HEK293 (cell line): ENCODE results near the gene ISY1.

Experiments used
- SETDB1 ChIP-seq: IDR thresholded peaks from one replicate; pipeline ENCODE4 v1.6.1; 2017; ENCODE audit warnings: mild to moderate bottlenecking, low read length, moderate library complexity, mixed read lengths; ENCODE audit not compliant: insufficient read length
- TCF7L2 ChIP-seq: IDR thresholded peaks from 2 replicates; pipeline ENCODE4 v1.6.1; 2011; ENCODE audit warnings: low read depth, mild to moderate bottlenecking, inconsistent platforms, low read length, moderate library complexity, borderline replicate concordance
- ZNF138 ChIP-seq: fragments of 450-650 bp; formaldehyde crosslinking; IDR thresholded peaks from 2 replicates; pipeline ENCODE4 v1.5.1; 2016; ENCODE audit warnings: missing biosample characterization, missing genetic modification characterization, borderline replicate concordance
- ZNF16 ChIP-seq: fragments of 450-650 bp; formaldehyde crosslinking; IDR thresholded peaks from 2 replicates; pipeline ENCODE4 v1.5.1; 2016; ENCODE audit warnings: low read depth, missing biosample characterization, missing genetic modification characterization
- ZNF658 ChIP-seq: fragments of 450-650 bp; formaldehyde crosslinking; IDR thresholded peaks from 2 replicates; pipeline ENCODE4; 2016; ENCODE audit warnings: missing biosample characterization, missing genetic modification characterization
- ZNF707 ChIP-seq: fragments of 450-650 bp; formaldehyde crosslinking; IDR thresholded peaks from 2 replicates; pipeline ENCODE4 v1.5.1; 2016; ENCODE audit warnings: missing biosample characterization, missing genetic modification characterization
- ZNF830 ChIP-seq: fragments of 450-650 bp; IDR thresholded peaks from 2 replicates; pipeline ENCODE4 v1.5.0; 2018; ENCODE audit warnings: missing biosample characterization, missing genetic modification characterization, low read depth, mild to moderate bottlenecking, moderate library complexity
- TF ChIP-seq, protein P1 (sequence below): fragments of 450-650 bp; formaldehyde crosslinking; IDR thresholded peaks from 2 replicates; pipeline ENCODE4 v1.5.1; 2016; ENCODE audit warnings: missing biosample characterization, missing genetic modification characterization
- TF ChIP-seq, protein P2 (sequence below): fragments of 450-650 bp; formaldehyde crosslinking; IDR thresholded peaks from 2 replicates; pipeline ENCODE4 v1.5.1; 2017; ENCODE audit warnings: missing biosample characterization, missing genetic modification characterization
- TF ChIP-seq, protein P3 (sequence below): fragments of 450-650 bp; formaldehyde crosslinking; IDR thresholded peaks from 2 replicates; pipeline ENCODE4 v1.5.1; 2016; ENCODE audit warnings: missing biosample characterization, missing genetic modification characterization, low read depth

DNA sequence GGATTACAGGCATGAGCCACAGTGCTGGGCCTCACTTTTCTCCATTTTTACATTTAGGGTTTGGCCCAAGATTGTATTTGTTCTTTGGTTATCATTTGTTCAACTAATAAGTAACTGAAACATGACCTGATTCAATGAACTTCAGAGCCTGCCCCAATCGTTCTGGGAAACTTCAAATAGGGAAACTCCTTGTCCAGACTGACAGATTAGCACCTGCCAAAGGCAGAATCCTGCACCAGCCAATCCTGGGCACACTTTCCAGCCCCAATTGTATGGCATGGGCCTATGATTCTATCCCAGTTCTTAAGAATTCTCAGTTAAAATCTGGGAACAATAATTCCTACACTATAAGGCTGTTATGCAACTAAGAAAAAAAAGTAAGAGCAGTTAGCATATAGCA, 21.0 kb downstream of the ISY1 start:
- no peak for TF ChIP-seq ZNF830 (tag by site-specific recombination)
- TF ChIP-seq, protein P1, sequence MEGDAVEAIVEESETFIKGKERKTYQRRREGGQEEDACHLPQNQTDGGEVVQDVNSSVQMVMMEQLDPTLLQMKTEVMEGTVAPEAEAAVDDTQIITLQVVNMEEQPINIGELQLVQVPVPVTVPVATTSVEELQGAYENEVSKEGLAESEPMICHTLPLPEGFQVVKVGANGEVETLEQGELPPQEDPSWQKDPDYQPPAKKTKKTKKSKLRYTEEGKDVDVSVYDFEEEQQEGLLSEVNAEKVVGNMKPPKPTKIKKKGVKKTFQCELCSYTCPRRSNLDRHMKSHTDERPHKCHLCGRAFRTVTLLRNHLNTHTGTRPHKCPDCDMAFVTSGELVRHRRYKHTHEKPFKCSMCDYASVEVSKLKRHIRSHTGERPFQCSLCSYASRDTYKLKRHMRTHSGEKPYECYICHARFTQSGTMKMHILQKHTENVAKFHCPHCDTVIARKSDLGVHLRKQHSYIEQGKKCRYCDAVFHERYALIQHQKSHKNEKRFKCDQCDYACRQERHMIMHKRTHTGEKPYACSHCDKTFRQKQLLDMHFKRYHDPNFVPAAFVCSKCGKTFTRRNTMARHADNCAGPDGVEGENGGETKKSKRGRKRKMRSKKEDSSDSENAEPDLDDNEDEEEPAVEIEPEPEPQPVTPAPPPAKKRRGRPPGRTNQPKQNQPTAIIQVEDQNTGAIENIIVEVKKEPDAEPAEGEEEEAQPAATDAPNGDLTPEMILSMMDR (tag by site-specific recombination) = no peak
- TF ChIP-seq, protein P2, sequence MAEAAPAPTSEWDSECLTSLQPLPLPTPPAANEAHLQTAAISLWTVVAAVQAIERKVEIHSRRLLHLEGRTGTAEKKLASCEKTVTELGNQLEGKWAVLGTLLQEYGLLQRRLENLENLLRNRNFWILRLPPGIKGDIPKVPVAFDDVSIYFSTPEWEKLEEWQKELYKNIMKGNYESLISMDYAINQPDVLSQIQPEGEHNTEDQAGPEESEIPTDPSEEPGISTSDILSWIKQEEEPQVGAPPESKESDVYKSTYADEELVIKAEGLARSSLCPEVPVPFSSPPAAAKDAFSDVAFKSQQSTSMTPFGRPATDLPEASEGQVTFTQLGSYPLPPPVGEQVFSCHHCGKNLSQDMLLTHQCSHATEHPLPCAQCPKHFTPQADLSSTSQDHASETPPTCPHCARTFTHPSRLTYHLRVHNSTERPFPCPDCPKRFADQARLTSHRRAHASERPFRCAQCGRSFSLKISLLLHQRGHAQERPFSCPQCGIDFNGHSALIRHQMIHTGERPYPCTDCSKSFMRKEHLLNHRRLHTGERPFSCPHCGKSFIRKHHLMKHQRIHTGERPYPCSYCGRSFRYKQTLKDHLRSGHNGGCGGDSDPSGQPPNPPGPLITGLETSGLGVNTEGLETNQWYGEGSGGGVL (tag by site-specific recombination) = no peak
- no peak for TF ChIP-seq ZNF16 (tag by site-specific recombination)
- TF ChIP-seq TCF7L2 = no peak
- no peak for TF ChIP-seq SETDB1
- TF ChIP-seq ZNF707 (tag by site-specific recombination) = no peak
- TF ChIP-seq, protein P3, sequence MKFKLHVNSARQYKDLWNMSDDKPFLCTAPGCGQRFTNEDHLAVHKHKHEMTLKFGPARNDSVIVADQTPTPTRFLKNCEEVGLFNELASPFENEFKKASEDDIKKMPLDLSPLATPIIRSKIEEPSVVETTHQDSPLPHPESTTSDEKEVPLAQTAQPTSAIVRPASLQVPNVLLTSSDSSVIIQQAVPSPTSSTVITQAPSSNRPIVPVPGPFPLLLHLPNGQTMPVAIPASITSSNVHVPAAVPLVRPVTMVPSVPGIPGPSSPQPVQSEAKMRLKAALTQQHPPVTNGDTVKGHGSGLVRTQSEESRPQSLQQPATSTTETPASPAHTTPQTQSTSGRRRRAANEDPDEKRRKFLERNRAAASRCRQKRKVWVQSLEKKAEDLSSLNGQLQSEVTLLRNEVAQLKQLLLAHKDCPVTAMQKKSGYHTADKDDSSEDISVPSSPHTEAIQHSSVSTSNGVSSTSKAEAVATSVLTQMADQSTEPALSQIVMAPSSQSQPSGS (tag by site-specific recombination) = no peak
- no peak for TF ChIP-seq ZNF658 (tag by site-specific recombination)
- no peak for TF ChIP-seq ZNF138 (tag by site-specific recombination)
